GM12878 (cell line): ENCODE results near the gene FCHSD2. TPM values are rescaled to one million over a fixed set of nuclear protein-coding genes. Genes with fewer than 3 reads are reported as not detected.

Experiments used
- ATAC-seq: fragments of 200-7000 bp; cut with Tn5 transposase; 3 replicates; pipeline ENCODE4 v1.9.1; 2020; ENCODE audit warnings: mild to moderate bottlenecking, moderate library complexity
- BruUV-seq: library from RNA; stranded (reverse); fragments of 400-500 nt; replicated peaks from 2 replicates; lab custom pipeline; 2021; lab: Mats Ljungman, UMichigan
- CTCF ChIA-PET: fragments of 300-600 bp; sonication (Branson Sonifier 250); formaldehyde crosslinking; extraction: SDS; loops from one replicate; lab custom pipeline; 2021; ENCODE audit warnings: inconsistent platforms; lab: Yijun Ruan, JAX
- POLR2A ChIA-PET: fragments of 350-600 bp; formaldehyde crosslinking; extraction: SDS; loops from one replicate; lab custom pipeline; 2021; ENCODE audit warnings: inconsistent platforms; lab: Charles Lee
- RAD21 ChIA-PET: fragments of 300-600 bp; sonication (Branson Sonifier 250); formaldehyde crosslinking; loops from one replicate; lab custom pipeline; 2023; ENCODE audit warnings: antibody characterized with exemption; ENCODE audit not compliant: unreplicated experiment; lab: Charles Lee
- SMC1A ChIA-PET: fragments of 300-600 bp; sonication (Branson Sonifier 250); formaldehyde crosslinking; loops from one replicate; lab custom pipeline; 2023; ENCODE audit not compliant: unreplicated experiment, uncharacterized antibody; lab: Charles Lee
- DNase-seq: peaks from one replicate; pipeline ENCODE4 v3.0.0-alpha.2; 2011; ENCODE audit warnings: low read depth, low spot score
- FAIRE-seq: peaks from 3 replicates; lab custom pipeline; 2011; peaks lifted over from hg19 to GRCh38; lab: Jason Lieb, UNC
- H2AFZ ChIP-seq: 2 replicates; pipeline ENCODE4 v1.6.0; 2011; ENCODE audit warnings: low read depth, low read length, control low read depth; ENCODE audit not compliant: control insufficient read depth
- H3K27ac ChIP-seq: 2 replicates; pipeline ENCODE4 v1.5.1; 2011; ENCODE audit warnings: control low read depth; ENCODE audit not compliant: control insufficient read depth, insufficient read depth
- H3K27me3 ChIP-seq, 2 experiments: replicated peaks in 1 of 2; 2 replicates each; pipeline versions ENCODE4 v1.6.0 to v1.6.1; 2011; ENCODE audit warnings: low read length in 1 of 2; ENCODE audit not compliant: control insufficient read depth in 2 of 2, insufficient read depth in 2 of 2
- H3K36me3 ChIP-seq, 2 experiments: 2 replicates each; pipeline ENCODE4 v1.5.1; 2011; ENCODE audit warnings: low read length in 1 of 2; ENCODE audit not compliant: control insufficient read depth in 2 of 2, insufficient read depth in 2 of 2
- H3K4me1 ChIP-seq: 2 replicates; pipeline ENCODE4 v1.6.1; 2011; ENCODE audit warnings: mild to moderate bottlenecking, low read length, moderate library complexity, mixed read lengths; ENCODE audit not compliant: control insufficient read depth, insufficient read depth
- H3K4me2 ChIP-seq: 2 replicates; pipeline ENCODE4 v1.6.0; 2011; ENCODE audit warnings: control low read depth; ENCODE audit not compliant: control insufficient read depth, insufficient read depth
- H3K4me3 ChIP-seq: fragments of 200-600 bp; sonication (generic); 2 replicates; pipeline ENCODE4 v1.5.1; 2016
- H3K79me2 ChIP-seq: 2 replicates; pipeline ENCODE4 v1.6.0; 2011; ENCODE audit warnings: low read length; ENCODE audit not compliant: control insufficient read depth, insufficient read depth
- H3K9ac ChIP-seq: 2 replicates; pipeline ENCODE4 v1.8.0; 2011; ENCODE audit warnings: low read length, control low read depth, mixed read lengths; ENCODE audit not compliant: control insufficient read depth, insufficient read depth
- H3K9me3 ChIP-seq: replicated peaks from 3 replicates; pipeline ENCODE4 v1.5.1; 2011; ENCODE audit warnings: mild to moderate bottlenecking, low read length; ENCODE audit not compliant: control insufficient read depth, insufficient read depth
- H4K20me1 ChIP-seq: 2 replicates; pipeline ENCODE4 v1.6.0; 2011; ENCODE audit not compliant: control insufficient read depth, insufficient read depth
- POLR2A ChIP-seq: IDR thresholded peaks from 2 replicates; pipeline ENCODE4 v1.6.1; 2011; ENCODE audit warnings: low read depth, mild to moderate bottlenecking, low read length
- SREBF2 ChIP-seq: IDR thresholded peaks from 2 replicates; pipeline ENCODE4 v1.6.1; 2012; ENCODE audit warnings: mild to moderate bottlenecking, low read length
- WGBS: methylation state at CpG from one replicate; pipeline ENCODE4 v1.1.6; 2016; ENCODE audit warnings: low lambda C conversion rate; ENCODE audit not compliant: insufficient replicate concordance, insufficient coverage; ENCODE audit errors: missing lambda C conversion rate; 5-methylcytosine and 5-hydroxymethylcytosine counted together
- in situ Hi-C: fragments of 300-500 bp; cut with MboI; formaldehyde crosslinking; loops from 9 replicates; pipeline ENCODE4 v1.14.3; 2018; ENCODE audit warnings: mixed read lengths
- intact Hi-C: fragments of 100-400 bp; cut with micrococcal nuclease; formaldehyde crosslinking; loops from one replicate; pipeline ENCODE4 v1.14.2; 2022; ENCODE audit not compliant: unreplicated experiment
- polyA plus RNA-seq, 11 experiments: library from polyadenylated mRNA; depleted of rRNA in 4 of 11; unstranded in 6 of 11; stranded (reverse) in 5 of 11; fragments of >200 nt; fragmentation: Nextera tagmentation in 4 of 11; fragmentation: Illumina TruSeq in 1 of 11; extraction: Ambion mirVana in 4 of 11; extraction: Trizol in 1 of 11; gene quantifications; 1 replicate in 1 of 11; 2 replicates in 10 of 11; pipeline versions ENCODE4 v1.2.1 to v1.2.3, GENCODE V29; 2011 to 2016; ENCODE audit warnings: inconsistent platforms in 2 of 11, missing spikeins in 2 of 11, low read depth in 1 of 11
- total RNA-seq, 4 experiments: library from RNA; depleted of rRNA in 3 of 4; stranded (reverse); fragments of >200 nt in 3 of 4; fragmentation: Illumina TruSeq in 1 of 4; extraction: Trizol in 1 of 4; gene quantifications; 2 replicates each; pipeline versions ENCODE4 v1.2.1 to v1.2.3, GENCODE V29; 2013 to 2021
- TF ChIP-seq, protein P1 (sequence below), 3 experiments: IDR thresholded peaks in 2 of 3; conservative IDR thresholded peaks in 1 of 3; 2 replicates each; pipeline ENCODE4 v1.5.1; 2011; ENCODE audit warnings: low read depth in 3 of 3, low read length in 3 of 3, mild to moderate bottlenecking in 3 of 3, control low read depth in 2 of 3, moderate library complexity in 2 of 3, inconsistent platforms in 1 of 3, mixed read lengths in 1 of 3; ENCODE audit not compliant: control insufficient read depth in 2 of 3, insufficient read depth in 1 of 3; ENCODE audit errors: extremely low read depth in 1 of 3
- TF ChIP-seq, protein P2 (sequence below): IDR thresholded peaks from 2 replicates; pipeline ENCODE4 v1.6.1; 2011; ENCODE audit warnings: borderline replicate concordance, low read depth, mild to moderate bottlenecking, moderate library complexity, low read length; ENCODE audit not compliant: insufficient read depth, poor library complexity, severe bottlenecking

Gene FCHSD2
- total and polyA plus RNA-seq, 10 of the 15 experiments (the other 5 are each of a cell fraction or from before 2014, with no cell fraction given): 13.2 to 89.8 (median 47.8) TPM

DNA sequence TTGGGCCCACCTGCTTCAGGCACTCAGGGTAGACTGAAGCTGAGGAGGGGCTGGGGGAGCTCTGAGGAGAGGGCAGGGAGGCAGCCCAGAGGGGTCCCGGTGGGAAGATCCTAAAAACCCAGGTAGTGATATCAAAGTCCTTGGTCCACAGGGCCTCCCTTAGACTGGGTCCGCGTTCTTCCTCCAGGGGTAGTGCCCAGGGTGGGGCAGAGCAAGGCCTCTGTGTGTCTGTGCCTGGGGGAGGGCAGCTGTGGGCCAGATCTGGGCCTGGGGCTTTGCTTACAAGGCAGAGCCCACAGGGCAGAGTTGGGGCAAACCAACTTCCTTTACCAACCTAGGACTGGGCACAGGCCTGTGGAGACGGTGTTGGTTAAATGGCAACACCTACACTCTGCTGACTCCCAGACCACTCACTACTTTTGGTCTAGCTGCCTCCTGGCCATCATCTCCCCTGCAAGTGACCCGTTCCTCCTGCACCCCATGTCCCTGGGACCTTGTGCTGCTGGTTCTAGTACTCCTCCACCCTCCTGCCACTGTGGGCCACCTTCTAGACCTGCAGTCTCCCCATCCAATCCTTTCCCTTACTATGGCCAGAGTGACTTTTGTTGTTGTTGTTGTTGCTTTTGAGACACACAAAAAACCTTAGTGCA lies 312.1 kb downstream of the FCHSD2 start (continued):
- TF ChIP-seq, protein P1, sequence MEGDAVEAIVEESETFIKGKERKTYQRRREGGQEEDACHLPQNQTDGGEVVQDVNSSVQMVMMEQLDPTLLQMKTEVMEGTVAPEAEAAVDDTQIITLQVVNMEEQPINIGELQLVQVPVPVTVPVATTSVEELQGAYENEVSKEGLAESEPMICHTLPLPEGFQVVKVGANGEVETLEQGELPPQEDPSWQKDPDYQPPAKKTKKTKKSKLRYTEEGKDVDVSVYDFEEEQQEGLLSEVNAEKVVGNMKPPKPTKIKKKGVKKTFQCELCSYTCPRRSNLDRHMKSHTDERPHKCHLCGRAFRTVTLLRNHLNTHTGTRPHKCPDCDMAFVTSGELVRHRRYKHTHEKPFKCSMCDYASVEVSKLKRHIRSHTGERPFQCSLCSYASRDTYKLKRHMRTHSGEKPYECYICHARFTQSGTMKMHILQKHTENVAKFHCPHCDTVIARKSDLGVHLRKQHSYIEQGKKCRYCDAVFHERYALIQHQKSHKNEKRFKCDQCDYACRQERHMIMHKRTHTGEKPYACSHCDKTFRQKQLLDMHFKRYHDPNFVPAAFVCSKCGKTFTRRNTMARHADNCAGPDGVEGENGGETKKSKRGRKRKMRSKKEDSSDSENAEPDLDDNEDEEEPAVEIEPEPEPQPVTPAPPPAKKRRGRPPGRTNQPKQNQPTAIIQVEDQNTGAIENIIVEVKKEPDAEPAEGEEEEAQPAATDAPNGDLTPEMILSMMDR (IDR thresholded peaks at IDR 0.05 in 2 of 3, conservative IDR thresholded peaks at IDR 0.05 in 1 of 3; ENCODE audit: control insufficient read depth in 2 of 3, extremely low read depth in 1 of 3, insufficient read depth in 1 of 3, low read depth in 3 of 3, low read length in 3 of 3): no peak
- TF ChIP-seq, protein P2, sequence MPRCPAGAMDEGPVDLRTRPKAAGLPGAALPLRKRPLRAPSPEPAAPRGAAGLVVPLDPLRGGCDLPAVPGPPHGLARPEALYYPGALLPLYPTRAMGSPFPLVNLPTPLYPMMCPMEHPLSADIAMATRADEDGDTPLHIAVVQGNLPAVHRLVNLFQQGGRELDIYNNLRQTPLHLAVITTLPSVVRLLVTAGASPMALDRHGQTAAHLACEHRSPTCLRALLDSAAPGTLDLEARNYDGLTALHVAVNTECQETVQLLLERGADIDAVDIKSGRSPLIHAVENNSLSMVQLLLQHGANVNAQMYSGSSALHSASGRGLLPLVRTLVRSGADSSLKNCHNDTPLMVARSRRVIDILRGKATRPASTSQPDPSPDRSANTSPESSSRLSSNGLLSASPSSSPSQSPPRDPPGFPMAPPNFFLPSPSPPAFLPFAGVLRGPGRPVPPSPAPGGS: peak; percentile 1

DNA sequence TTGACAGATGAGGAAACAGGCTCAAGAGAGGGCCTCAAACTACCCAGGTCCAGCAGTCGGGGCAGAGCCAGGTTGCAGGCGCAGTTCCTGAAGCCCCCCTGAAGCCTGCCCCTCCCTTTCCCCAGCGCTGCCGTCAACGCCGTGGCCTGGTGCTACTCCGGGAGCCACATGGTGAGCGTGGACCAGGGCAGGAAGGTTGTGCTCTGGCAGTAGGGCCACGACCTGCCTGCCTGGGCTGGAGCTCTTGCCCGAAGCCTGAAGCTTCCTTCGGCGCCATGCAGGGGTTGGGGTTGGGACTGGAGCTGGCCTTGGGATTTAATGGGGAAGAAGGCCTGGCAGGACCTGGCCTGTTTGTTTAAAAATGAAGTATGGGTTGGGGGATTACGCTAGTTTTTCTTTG lies 312.9 kb downstream of the FCHSD2 start:
- no peak overlapping the region for H3K27ac ChIP-seq
- intact Hi-C loops: no loop called here
- no peaks in the 10 kb centered on the region; the same call in 1 of the 2 replicates for H4K20me1 ChIP-seq
- H3K9me3 ChIP-seq: no peaks in the 10 kb centered on the region; the same call in 2 of the 3 replicates
- POLR2A ChIA-PET: interaction anchor here (0.8 to 3.5 kb wide), 2 partner anchors 11 to 13 kb away, joined by 3 to 14 read pairs; no protein-coding TSS in a partner anchor
- no peak overlapping the region for H2AFZ ChIP-seq
- H3K9ac ChIP-seq: no peak overlapping the region
- RAD21 ChIA-PET: interaction anchor here (0.8 to 1.4 kb wide), 2 partner anchors 104 to 349 kb away, joined by 3 read pairs; no protein-coding TSS in a partner anchor
- no peaks in the 10 kb centered on the region for H3K27me3 ChIP-seq
- no peak for TF ChIP-seq SREBF2
- peak; percentile 37 for TF ChIP-seq POLR2A
- 84% methylated on average over 13 of the region's 13 CpGs for WGBS
- BruUV-seq: no TSS peak
- SMC1A ChIA-PET: interaction anchor here (2.3 kb wide), 1 partner anchor 349 kb away, joined by 8 read pairs; no protein-coding TSS in a partner anchor
- no peak overlapping the region for H3K4me2 ChIP-seq
- H3K36me3 ChIP-seq: peaks cover 23 to 25% of the 10 kb centered on the region in 2 experiments
- peaks cover 8% of the 10 kb centered on the region for H3K4me1 ChIP-seq
- H3K79me2 ChIP-seq: no peaks in the 10 kb centered on the region
- ATAC-seq (no peak), FAIRE-seq (no peak), DNase-seq (no peak)
- no peak overlapping the region for H3K4me3 ChIP-seq
- in situ Hi-C loops: loop anchor here (5.0 to 25.0 kb wide), 2 partner anchors 358 to 413 kb away; no protein-coding TSS in a partner anchor
- CTCF ChIA-PET: interaction anchor here (1.2 to 8.7 kb wide), 2 partner anchors 19 to 349 kb away, joined by 3 to 128 read pairs; no protein-coding TSS in a partner anchor
